GM03348 (cell line): ENCODE measurements around the gene TMEM203.
"Not testable (repeated sequence)": the region's sequence is repeated elsewhere in the genome, so short reads cannot be mapped to it uniquely, and the experiment has no call there.

ENCODE experiments used
- DNase-seq: peaks from one replicate; pipeline ENCODE4 v3.0.0; 2012; ENCODE audit warnings: low spot score

The TMEM203 gene

DNA sequence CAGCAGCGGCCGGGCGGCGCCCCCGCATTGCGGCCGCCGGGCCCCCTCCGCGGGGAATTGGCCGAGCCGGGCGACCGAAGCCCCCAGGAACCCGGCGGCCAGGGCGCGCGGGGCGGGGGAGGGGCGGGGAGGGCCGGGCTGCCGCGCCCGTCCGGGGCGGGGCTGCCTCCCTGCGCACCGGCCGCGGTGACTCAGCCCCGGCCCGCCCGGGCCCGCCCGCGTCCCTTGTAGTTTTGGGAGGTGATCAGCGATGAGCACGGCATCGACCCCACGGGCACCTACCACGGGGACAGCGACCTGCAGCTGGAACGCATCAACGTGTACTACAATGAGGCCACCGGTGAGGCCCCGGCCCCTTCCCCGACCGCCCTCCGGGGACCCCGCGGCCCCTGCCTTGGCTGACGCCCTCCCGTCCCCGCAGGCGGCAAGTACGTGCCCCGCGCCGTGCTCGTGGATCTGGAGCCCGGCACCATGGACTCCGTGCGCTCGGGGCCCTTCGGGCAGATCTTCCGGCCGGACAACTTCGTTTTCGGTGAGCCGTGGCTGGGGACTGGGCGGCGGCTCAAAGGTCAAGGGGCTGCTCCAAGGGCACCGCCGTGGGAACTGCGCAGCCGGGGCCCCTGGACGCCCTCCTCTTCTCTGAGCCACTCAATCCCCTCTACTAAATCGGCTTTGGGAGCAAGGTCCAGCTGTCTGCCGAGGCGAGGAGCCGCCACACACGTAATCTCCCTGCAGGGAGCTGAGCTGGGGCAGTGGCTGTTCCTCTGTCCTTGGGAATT, 36.2 kb upstream of the TMEM203 start:
- peak; percentile 90 for DNase-seq

- peak; percentile 99 for DNase-seq
Measured at GRCh38 chr9:137240841-137241489, 35.5 kb upstream of the TMEM203 start, which contains the start of gene TUBB4B. TUBB4B (plus strand) TSS chr9:137241287; CDS start chr9:137241361, 74 bp downstream.

DNA sequence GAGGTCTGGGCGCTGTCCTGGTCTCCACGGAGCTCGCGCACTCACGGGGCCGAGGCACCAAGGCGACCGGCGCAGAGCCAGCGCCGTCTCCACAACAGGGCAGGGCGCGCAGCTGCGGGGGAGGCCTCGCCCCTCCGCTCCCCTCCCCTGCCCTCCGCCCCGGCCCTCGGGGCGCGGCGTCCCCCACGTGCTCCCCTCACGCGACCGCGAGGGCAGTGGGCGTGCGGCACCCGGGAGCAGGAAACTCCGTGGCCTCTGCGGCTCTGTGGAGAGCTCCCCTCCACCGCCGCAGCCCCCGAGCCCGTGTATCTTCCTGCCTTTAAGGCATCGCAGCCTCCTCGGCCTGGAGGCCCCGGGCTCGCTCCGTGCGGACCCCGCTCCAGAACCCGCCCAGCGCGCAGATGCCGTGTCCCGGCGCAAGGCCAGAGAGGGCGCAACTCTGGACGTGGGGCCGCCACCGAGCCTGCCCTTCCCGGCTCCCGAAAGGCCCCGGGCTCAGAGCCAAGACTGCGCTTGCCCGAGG, 34.9 kb upstream of the TMEM203 start:
- DNase-seq, result peak; percentile 86

GRCh38 chr9:137239541-137240200, 34.2 kb upstream of the TMEM203 start:
- DNase-seq, result not testable (repeated sequence)

DNA sequence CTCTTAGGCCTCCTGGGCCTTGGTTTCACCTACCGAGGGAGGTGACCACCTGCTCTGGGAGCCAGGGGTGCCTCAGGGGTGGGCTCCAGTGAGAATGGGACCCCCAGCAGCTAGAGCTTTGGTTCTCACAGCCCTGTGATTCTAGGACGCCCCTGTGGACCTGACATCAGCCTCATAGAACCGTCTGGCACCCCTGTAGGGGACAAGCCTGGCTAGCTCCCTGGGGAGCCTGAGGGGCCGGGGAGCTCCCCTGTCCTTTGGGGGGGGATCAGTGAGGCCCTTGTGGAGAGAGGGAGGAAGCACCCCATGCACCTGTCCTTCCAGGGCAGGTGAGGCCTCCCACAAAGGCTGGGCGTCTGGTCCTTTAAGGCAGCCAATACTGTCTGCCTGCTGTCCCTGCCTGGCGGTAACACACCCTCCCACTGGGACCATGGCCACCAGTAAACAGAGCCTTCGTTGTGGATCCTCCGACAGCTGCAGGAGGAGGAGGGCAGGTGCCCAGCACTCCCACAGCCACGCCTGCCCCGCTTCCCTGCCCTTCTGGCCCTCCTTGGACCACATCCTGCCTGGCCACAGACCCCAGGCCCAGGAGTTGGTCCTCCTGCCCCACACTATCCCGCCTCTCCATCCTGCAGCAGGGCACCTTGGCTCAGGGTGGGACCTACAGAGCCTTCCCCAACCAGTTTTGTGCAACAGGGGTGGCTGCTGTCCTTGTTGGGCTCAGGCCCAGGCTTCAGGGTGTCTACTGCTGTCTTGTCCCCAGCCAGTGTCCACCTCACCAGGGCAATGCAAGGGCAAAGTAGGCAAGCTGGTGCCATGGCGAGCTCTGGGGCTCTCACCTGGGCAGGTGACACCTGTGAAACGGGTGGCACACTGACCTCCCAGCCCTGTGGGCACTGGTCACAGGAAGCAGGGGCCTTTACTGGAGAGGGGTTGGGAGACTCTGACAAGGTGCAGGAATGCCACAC, 32.6 kb upstream of the TMEM203 start:
- no peak for DNase-seq

DNA sequence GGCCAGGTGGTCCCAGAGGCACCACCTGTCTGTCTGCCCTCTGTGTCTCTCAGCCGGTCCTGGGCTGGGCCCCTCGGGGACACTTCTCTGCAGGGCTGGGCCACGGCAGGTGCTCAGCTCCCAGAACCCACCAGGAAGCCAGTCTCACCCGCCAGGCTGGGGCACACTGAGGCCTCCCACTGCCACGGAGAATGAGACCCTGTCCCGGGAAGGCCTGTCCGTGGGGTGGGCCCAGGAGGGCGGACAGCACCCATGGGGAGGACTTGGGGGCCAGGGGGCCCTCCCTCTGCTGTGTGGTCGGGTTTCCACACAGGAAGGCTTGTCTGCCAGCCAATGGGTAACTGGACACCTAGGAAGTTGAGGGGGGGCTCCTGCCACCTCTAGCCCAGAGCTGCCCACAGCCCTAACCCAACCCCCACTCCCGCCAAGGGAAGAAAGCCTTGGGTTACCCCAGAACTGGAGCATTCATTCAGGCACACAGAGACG, 31.5 kb upstream of the TMEM203 start:
- DNase-seq, result no peak

DNA sequence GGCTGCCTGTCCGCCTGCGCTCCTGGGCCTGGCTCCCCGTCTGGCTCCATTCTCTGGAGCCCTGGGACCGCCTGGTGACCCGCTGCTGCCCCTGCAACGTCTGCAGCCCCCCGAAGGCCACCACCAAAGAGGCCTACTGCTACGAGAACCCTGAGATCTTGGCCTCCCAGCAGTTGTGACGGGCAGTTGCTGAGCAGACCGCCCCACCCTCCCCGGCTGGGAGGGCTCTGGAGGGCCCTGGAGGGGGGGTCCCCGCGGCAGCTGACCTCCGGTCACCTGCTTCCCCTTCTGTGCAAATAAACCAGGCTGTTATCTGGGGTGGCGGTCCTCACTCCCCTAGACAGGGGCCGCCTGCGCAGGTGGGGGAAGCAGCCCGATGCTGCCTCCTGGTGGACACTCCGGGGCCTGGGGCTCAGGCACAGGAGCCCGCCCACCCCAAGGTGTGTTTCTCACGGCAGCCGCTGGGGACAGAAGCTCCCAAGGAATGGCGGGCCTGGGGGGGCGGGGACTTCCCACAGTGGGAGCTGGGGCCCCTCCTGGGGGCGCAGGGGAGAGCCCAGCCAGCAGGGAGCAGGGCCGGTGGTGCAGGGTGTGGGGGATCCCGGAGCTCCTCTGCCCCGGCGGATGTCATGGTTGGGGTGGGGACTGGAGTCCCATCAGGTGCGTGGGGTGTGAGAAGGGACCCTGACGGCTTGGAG, 30.9 kb upstream of the TMEM203 start:
- peak; percentile 93 for DNase-seq

GRCh38 chr9:137235424-137236237, 30.2 kb upstream of the TMEM203 start:
- DNase-seq, result no peak

DNA sequence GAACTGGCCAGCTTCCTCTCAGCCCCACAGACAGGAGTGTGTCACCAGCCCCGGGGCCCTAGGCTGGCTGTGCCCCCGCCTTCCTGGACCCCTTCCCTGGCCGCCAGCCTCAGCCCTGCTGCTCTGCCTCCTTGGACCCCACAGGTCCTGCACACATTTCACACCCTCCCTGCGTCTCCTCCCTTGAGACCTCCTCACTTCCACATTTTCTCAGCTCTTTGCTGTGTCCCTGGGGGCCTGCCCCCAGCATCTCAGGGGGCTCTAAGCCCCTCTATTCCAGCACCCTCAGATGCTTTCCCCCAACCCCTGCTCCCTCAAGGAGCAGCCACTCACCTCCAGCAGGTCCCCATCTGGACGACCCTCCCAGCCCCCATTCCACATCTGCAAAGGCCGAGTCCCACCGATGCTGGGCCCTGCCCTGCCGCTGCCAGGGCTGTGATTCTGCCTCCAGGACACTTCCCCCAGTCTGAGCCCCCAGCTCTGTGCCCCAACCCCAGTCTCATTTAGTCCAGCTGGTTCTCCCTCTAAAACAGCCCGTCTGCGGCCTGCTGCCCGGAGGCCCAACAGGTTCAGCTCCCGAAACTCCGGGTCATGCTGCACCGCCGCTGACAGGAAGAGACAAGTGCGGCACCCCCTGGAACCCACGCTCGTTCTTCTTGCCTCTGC, 29.4 kb upstream of the TMEM203 start:
- no peak for DNase-seq

DNA sequence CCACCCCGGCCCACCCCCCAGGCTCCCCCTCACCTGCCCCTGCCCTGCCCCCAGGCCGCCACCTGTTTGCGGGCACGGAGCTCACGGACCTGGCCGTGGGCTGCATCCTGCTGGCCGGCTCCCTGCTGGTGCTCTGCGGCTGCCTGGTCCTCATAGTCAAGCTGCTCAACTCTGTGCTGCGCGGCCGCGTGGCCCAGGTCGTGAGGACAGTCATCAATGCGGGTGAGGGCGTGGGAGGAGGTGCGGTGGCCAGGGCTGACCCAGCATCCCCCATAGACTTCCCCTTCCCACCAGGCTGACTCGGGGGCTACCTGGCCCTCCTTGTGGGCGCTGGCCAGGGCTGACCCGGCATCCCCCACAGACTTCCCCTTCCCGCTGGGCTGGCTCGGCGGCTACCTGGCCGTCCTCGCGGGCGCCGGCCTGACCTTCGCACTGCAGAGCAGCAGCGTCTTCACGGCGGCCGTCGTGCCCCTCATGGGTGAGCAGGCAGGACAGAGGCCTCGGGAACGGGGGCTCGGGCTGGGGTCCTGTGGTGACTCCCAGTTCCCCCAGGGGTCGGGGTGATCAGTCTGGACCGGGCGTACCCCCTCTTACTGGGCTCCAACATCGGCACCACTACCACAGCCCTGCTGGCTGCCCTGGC, 28.7 kb upstream of the TMEM203 start:
- DNase-seq, result no peak

DNA sequence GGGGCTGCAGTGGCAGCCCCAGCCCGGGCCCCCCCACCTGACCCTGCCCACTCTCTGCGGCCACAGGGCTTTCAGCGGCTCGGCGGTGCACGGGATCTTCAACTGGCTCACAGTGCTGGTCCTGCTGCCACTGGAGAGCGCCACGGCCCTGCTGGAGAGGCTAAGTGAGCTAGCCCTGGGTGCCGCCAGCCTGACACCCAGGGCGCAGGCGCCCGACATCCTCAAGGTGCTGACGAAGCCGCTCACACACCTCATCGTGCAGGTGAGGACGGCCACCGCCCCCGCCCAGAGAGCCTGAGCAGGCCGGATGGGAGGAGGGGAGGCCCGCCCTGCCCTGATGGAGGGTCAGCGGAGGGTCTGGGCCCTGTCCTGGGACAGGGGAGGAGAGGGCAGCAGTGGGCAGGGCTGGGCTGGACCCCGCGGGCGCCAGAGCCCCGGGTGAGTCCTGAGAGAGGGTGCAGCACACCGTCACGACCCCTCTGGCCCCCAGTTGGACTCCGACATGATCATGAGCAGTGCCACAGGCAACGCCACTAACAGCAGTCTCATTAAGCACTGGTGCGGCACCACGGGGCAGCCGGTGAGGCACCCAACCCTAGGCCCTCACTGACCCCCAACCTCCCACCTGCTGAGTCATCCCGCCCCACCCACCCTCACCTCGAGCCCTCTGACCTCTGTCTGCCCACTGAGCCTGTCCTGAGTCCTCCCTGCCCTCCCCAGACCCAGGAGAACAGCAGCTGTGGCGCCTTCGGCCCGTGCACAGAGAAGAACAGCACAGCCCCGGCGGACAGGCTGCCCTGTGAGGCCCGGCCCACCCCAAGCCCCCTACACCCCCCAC, 27.9 kb upstream of the TMEM203 start:
- DNase-seq, result no peak

- no peak for DNase-seq
Measured at GRCh38 chr9:137232510-137232909, 27.1 kb upstream of the TMEM203 start.

GRCh38 chr9:137232101-137232500, 26.7 kb upstream of the TMEM203 start:
- no peak for DNase-seq

- no peak for DNase-seq
Measured at GRCh38 chr9:137231372-137232039, 26.1 kb upstream of the TMEM203 start.

- DNase-seq, result no peak
Measured at GRCh38 chr9:137230705-137231371, 25.4 kb upstream of the TMEM203 start, which contains the start of gene SLC34A3. SLC34A3 (plus strand) TSS chr9:137230901; CDS start chr9:137231703, 802 bp downstream.

- DNase-seq, result no peak
Measured at GRCh38 chr9:137229903-137230704, 24.7 kb upstream of the TMEM203 start.
